Endothelial cell of umbilical vein (primary cell): ENCODE measurements around the gene ASB10. TPM values are rescaled to one million over a fixed set of nuclear protein-coding genes. Genes with fewer than 3 reads are reported as not detected.
A peak's percentile ranks its signal among the peaks of the same experiment; 100 is the strongest.

Experiments
- BruUV-seq: library from RNA; stranded (reverse); fragments of 400-500 nt; replicated peaks from 2 replicates; lab custom pipeline; 2021; lab: Mats Ljungman, UMichigan
- CTCF ChIA-PET: fragments of 300-600, 350-600 bp; sonication (Branson Sonifier 250); formaldehyde crosslinking; loops from one replicate; lab custom pipeline; 2021; ENCODE audit warnings: antibody characterized with exemption, inconsistent platforms; lab: Charles Lee
- POLR2A ChIA-PET: fragments of 300-600, 350-600 bp; sonication (Branson Sonifier 250); formaldehyde crosslinking; loops from one replicate; lab custom pipeline; 2021; ENCODE audit warnings: antibody characterized with exemption, inconsistent platforms; lab: Charles Lee
- DNase-seq: peaks from one replicate; pipeline ENCODE4 v3.0.0-alpha.2; 2011; ENCODE audit warnings: low read depth, low spot score
- FAIRE-seq: peaks from 2 replicates; lab custom pipeline; 2011; peaks lifted over from hg19 to GRCh38; lab: Jason Lieb, UNC
- H2AFZ ChIP-seq: 2 replicates; pipeline ENCODE4 v1.6.0; 2012; ENCODE audit warnings: low read depth, low read length, control low read depth, inconsistent platforms
- H3K27ac ChIP-seq: 2 replicates; pipeline ENCODE4 v1.5.1; 2011; ENCODE audit warnings: low read depth, mild to moderate bottlenecking, control low read depth, low read length, moderate library complexity; ENCODE audit not compliant: insufficient read depth
- H3K27me3 ChIP-seq, 2 experiments: 2 replicates each; pipeline versions ENCODE4 v1.6.0 to v1.6.1; 2011; ENCODE audit warnings: low read length in 2 of 2, mixed read lengths in 1 of 2; ENCODE audit not compliant: control insufficient read depth in 2 of 2, insufficient read depth in 2 of 2
- H3K36me3 ChIP-seq, 2 experiments: 2 replicates in 1 of 2; 3 replicates in 1 of 2; pipeline ENCODE4 v1.5.1; 2011; ENCODE audit warnings: low read length in 2 of 2, mild to moderate bottlenecking in 1 of 2, moderate library complexity in 1 of 2; ENCODE audit not compliant: control insufficient read depth in 2 of 2, insufficient read depth in 2 of 2; ENCODE audit errors: extremely low read depth in 1 of 2
- H3K4me1 ChIP-seq: 3 replicates; pipeline ENCODE4 v1.5.1; 2011; ENCODE audit warnings: mild to moderate bottlenecking, low read length; ENCODE audit not compliant: control insufficient read depth, insufficient read depth; ENCODE audit errors: extremely low read depth
- H3K4me2 ChIP-seq: 2 replicates; pipeline ENCODE4 v1.6.1; 2011; ENCODE audit warnings: low read length, control low read depth, mixed read lengths; ENCODE audit not compliant: insufficient read depth
- H3K4me3 ChIP-seq, 3 experiments: fragments of 200-600 bp in 1 of 3; sonication (generic), shearing (Covaris generic) in 1 of 3; replicated peaks in 1 of 3; 2 replicates each; pipeline ENCODE4 v1.5.1; 2011 to 2016; ENCODE audit warnings: control low read depth in 3 of 3, low read length in 3 of 3, mild to moderate bottlenecking in 2 of 3, inconsistent platforms in 1 of 3, low read depth in 1 of 3, moderate library complexity in 1 of 3; ENCODE audit not compliant: insufficient read depth in 1 of 3
- H3K79me2 ChIP-seq: 2 replicates; pipeline ENCODE4 v1.6.0; 2012; ENCODE audit warnings: low read length, inconsistent platforms; ENCODE audit not compliant: control insufficient read depth, insufficient read depth
- H3K9ac ChIP-seq: replicated peaks from 2 replicates; pipeline ENCODE3; 2011; ENCODE audit warnings: low read length, control low read depth; ENCODE audit not compliant: insufficient read depth; ENCODE audit errors: extremely low read depth
- H3K9me1 ChIP-seq: replicated peaks from 3 replicates; pipeline ENCODE4 v1.6.0; 2011; ENCODE audit warnings: mild to moderate bottlenecking, low read length; ENCODE audit not compliant: control insufficient read depth, insufficient read depth; ENCODE audit errors: extremely low read depth
- H3K9me3 ChIP-seq: replicated peaks from 2 replicates; pipeline ENCODE4 v1.5.1; 2012; ENCODE audit warnings: low read length, inconsistent platforms; ENCODE audit not compliant: control insufficient read depth, insufficient read depth
- H4K20me1 ChIP-seq: replicated peaks from 2 replicates; pipeline ENCODE3; 2011; ENCODE audit warnings: mild to moderate bottlenecking, low read length; ENCODE audit not compliant: control insufficient read depth, insufficient read depth; ENCODE audit errors: extremely low read depth
- CTCF ChIP-seq, 2 donors: IDR thresholded peaks; 1 replicate in 1 of 2; 2 replicates in 1 of 2; pipeline ENCODE4 v1.5.1; 2011; ENCODE audit warnings: low read length in 2 of 2, mild to moderate bottlenecking in 2 of 2, moderate library complexity in 2 of 2, control low read depth in 1 of 2, inconsistent platforms in 1 of 2, low read depth in 1 of 2; ENCODE audit not compliant: insufficient read depth in 1 of 2; ENCODE audit errors: extremely low read depth in 1 of 2
- EZH2 ChIP-seq: IDR thresholded peaks from 2 replicates; pipeline ENCODE4 v1.6.1; 2012; ENCODE audit warnings: borderline replicate concordance, low read depth, mild to moderate bottlenecking, moderate library complexity, low read length, inconsistent platforms; ENCODE audit not compliant: severe bottlenecking
- FOS ChIP-seq: IDR thresholded peaks from 2 replicates; pipeline ENCODE4 v1.6.1; 2011; ENCODE audit warnings: mild to moderate bottlenecking, low read length, moderate library complexity, borderline replicate concordance; ENCODE audit not compliant: insufficient read depth
- GATA2 ChIP-seq: IDR thresholded peaks from 2 replicates; pipeline ENCODE4 v1.7.0; 2011; ENCODE audit warnings: low read depth, mild to moderate bottlenecking, moderate library complexity, mixed read lengths, low read length; ENCODE audit not compliant: insufficient read length, insufficient read depth
- JUN ChIP-seq: IDR thresholded peaks from 2 replicates; pipeline ENCODE4 v1.6.1; 2011; ENCODE audit warnings: borderline replicate concordance, low read depth; ENCODE audit not compliant: insufficient read length, insufficient read depth
- MAX ChIP-seq: IDR thresholded peaks from 2 replicates; pipeline ENCODE4 v1.6.1; 2011; ENCODE audit not compliant: insufficient read depth, insufficient read length
- MYC ChIP-seq: IDR thresholded peaks from one replicate; pipeline ENCODE4 v1.6.1; 2011; ENCODE audit warnings: mild to moderate bottlenecking, low read depth, low read length
- POLR2A ChIP-seq: IDR thresholded peaks from 2 replicates; pipeline ENCODE4 v1.6.1; 2012; ENCODE audit warnings: low read depth, mild to moderate bottlenecking, control low read depth, low read length
- POLR2AphosphoS5 ChIP-seq: IDR thresholded peaks from 2 replicates; pipeline ENCODE4 v1.6.1; 2012; ENCODE audit warnings: low read depth, mild to moderate bottlenecking, control low read depth, low read length, moderate library complexity; ENCODE audit not compliant: insufficient read depth
- dilution Hi-C: fragments of 300-500 bp; cut with MboI; formaldehyde crosslinking; loops from one replicate; pipeline ENCODE4 v1.15.0; 2019; ENCODE audit warnings: low sequenced_read_pairs; ENCODE audit not compliant: extremely low pct_ligation_motif_present
- intact Hi-C: fragments of 100-400 bp; cut with micrococcal nuclease; formaldehyde crosslinking; loops from one replicate; pipeline ENCODE4 v1.10.0; 2022
- polyA plus RNA-seq, 4 experiments: library from polyadenylated mRNA; depleted of rRNA in 3 of 4; stranded (reverse) in 3 of 4; unstranded in 1 of 4; fragments of >200 nt; gene quantifications; 2 replicates each; pipeline versions ENCODE4 v1.2.1 to v1.2.3, GENCODE V29; 2011 to 2012; ENCODE audit warnings: missing spikeins in 1 of 4
- total RNA-seq: library from RNA; stranded (reverse); gene quantifications from 2 replicates; pipeline ENCODE4 v1.2.3, GENCODE V29; 2021

Gene ASB10
- total and polyA plus RNA-seq, 2 donors (not counting 3 experiments of a cell fraction or from before 2014, with no cell fraction given): not detected

- Histone ChIP-seq H3K4me2 (no peak overlapping the region), H3K9me3 (no peaks in the 10 kb centered on the region), H3K36me3 (no peaks in the 10 kb centered on the region), H2AFZ (no peak overlapping the region), H4K20me1 (no peaks in the 10 kb centered on the region), H3K9me1 (no peaks in the 10 kb centered on the region), H3K27me3 (peaks cover 21 to 26% of the 10 kb centered on the region in 2 experiments), H3K27ac (no peak overlapping the region), H3K79me2 (no peaks in the 10 kb centered on the region), H3K4me1 (peaks cover 3% of the 10 kb centered on the region), H3K4me3 (no peak overlapping the region), H3K9ac (no peak overlapping the region)
- CTCF ChIA-PET: interaction anchor here (1.3 kb wide), 1 partner anchor 25 kb away, joined by 3 read pairs; no protein-coding TSS in a partner anchor
- TF ChIP-seq GATA2: no peak
- TF ChIP-seq EZH2: peak; percentile 44
- no peak for TF ChIP-seq MYC
- TF ChIP-seq JUN: no peak
- peak; percentile 100 for TF ChIP-seq CTCF (IDR thresholded peaks at IDR 0.05; ENCODE audit: extremely low read depth in 1 of 2, insufficient read depth in 1 of 2, low read depth in 1 of 2, low read length in 2 of 2)
- TF ChIP-seq FOS: no peak
- TF ChIP-seq POLR2A: no peak
- no peak for TF ChIP-seq POLR2AphosphoS5
- no peak for TF ChIP-seq MAX
- BruUV-seq: no TSS peak
- dilution Hi-C loops: no loop called here
- POLR2A ChIA-PET: no interaction called here
- peak; percentile 82 for FAIRE-seq
- intact Hi-C loops: loop anchor here (1.0 to 5.0 kb wide), 7 partner anchors 48 to 564 kb away; partner anchors contain the start of gene ABCB8
- peak; percentile 76 for DNase-seq
Measured at GRCh38 chr7:151172273-151173141, 14.5 kb downstream of the ASB10 start.
